GM19238 (cell line): ENCODE results near the gene CHST12.
"Not testable (repeated sequence)": the region's sequence is repeated elsewhere in the genome, so short reads cannot be mapped to it uniquely, and the experiment has no call there.

Experiments used
- DNase-seq: peaks from one replicate; pipeline ENCODE4 v3.0.0; 2011; ENCODE audit warnings: low spot score; ENCODE audit not compliant: insufficient read length

Gene CHST12

DNA sequence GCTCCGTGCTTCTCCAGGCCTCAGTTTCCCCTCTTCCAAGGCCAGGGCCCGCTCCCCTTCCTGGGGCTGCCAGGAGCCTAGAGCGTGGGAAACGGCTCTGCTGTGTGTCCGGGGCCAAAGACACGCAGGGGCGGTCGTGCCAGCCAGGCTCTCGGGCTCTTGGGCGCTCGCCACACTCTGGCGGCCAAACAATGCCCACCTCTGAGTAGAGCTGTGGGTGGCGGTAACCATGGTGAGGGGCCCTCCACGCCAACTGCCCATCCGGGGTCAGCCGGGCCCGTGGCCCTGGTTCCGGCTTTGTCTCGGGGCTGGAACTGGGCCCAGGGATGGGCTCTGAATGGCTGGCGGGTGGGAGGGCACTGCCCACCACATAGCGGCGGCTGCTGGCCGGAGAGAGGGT is 56.8 kb downstream of the CHST12 start:
- DNase-seq = no peak

DNA sequence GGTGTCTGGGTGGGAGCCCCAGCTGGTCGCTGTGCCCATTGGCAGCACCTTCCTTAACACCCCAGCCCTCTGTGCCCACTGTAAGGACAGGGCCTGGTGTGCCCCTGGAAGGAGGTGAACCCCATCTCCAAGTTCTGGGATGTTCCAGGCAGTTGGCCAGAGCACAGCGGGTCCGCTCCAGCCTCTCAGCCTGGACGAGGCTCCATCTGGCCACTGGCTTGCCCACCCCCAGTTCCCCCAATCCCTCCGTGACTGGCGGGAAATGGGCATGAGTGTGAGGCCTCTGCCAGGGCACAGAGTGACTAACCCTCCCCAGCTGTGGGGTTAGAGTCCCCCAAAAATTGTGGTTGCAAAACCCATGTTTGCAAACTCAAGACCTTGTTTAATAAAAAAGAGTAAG is 57.2 kb downstream of the CHST12 start:
- no peak for DNase-seq

DNA sequence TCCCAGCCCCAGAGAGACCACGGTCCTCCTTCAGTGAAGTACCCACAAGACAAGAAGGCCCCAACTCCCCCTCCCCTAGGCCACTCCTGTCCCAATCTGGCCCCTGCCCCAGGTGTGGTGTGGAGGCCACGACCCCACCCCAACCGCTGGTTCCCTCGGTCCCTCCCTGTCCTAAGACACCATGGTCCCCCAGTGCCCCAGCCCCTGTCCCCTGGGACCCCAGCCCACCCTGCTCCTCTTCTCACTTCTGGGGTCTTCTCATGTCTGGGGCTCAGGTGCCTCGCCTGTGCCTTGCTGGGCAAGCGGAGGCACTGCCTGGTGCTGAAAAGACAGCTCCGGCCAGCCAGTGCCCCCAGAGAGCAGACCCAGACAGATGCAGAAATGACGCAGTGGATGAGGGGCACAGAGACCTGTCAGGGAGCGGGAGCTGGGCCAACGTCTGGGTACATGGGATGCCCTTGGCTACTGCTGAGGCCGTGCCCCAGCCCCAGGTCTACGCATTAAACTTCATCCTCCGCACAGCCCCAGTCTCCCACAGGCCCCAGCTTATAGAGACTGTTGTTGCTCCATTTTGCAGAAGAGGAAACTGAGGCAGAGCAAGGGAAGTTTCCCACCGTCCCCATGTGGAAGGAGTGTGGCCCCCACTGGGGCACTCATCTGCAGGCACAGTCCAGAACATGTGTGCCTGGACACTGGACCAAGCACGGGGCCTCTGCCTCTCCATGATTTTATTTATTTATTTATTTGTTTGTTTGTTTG is 58.0 kb downstream of the CHST12 start:
- DNase-seq = no peak

DNA sequence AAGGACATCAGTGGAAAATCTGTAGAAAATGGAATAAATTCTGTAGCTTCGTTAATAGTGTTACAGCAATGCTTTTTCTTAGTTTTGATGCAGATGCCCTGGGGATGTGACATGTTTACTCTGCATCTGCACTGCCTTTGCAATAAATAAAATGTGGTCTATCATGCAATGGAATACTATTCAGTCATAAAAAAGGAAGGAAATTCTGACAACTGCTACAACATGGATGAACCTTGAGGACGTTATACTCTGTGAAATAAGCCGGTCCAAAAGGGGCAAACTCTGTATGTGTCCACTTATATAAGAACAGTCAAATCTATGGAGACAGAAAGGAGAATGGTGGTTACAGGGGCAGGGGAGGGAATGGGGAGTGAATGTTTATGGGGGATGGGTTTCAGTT is 59.3 kb downstream of the CHST12 start:
- DNase-seq = no peak

DNA sequence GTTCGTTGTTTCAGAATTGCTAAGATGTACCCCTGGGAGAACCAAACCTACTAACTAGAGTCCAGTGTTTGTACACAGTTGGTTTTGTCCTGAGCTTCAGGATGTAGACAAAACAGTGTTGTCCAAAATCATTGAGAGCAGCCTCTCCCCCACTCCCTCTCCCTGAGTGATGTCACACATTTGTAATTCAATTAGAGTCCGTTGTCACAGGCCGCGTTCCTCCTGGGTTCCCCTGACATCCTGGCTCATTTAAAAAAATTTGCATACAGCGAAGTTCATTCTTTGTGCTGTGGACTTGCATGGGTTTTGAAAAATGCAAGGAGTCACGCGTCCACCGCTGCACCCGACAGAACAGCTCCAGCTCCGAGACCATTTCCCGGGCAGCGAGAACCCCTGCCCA is 62.5 kb downstream of the CHST12 start:
- no peak for DNase-seq

DNA sequence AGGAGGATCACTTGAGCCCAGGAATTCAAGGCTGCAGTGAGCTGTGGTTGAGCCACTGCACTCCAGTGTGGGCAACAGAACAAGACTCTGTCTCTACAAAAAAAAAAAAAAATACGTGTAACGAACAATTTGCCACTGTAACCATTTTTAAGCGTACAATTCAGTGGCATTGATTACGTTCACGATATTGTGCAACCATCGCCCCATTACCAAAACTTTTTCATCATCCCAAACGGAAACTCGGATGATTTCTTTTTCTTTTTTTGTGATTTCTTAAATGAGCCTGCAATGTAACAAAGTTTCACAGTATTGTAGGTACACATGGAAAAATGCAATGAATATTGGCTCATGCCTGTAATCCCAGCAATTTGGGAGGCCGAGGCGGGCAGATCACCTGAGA is 63.3 kb downstream of the CHST12 start:
- no peak for DNase-seq

DNA sequence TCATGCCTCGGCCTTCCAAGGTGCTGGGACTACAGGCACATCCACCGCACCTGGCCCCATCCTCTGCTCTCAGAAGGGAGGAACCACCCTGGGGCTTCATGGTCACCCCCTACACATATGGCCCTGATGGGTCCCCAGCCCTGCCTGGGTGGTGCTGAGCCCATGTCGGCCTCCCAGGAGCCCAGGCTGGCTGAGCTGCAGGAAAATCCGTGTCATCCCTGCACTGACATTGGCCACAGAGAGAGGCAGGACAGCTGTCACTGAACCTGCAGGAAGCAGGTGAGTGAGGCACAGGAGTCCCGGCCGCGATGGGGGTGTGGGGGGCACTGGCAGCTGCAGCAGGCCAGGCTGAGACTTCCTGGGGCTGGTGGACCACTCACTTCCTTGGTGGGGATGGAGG is 64.8 kb downstream of the CHST12 start:
- DNase-seq = no peak

DNA sequence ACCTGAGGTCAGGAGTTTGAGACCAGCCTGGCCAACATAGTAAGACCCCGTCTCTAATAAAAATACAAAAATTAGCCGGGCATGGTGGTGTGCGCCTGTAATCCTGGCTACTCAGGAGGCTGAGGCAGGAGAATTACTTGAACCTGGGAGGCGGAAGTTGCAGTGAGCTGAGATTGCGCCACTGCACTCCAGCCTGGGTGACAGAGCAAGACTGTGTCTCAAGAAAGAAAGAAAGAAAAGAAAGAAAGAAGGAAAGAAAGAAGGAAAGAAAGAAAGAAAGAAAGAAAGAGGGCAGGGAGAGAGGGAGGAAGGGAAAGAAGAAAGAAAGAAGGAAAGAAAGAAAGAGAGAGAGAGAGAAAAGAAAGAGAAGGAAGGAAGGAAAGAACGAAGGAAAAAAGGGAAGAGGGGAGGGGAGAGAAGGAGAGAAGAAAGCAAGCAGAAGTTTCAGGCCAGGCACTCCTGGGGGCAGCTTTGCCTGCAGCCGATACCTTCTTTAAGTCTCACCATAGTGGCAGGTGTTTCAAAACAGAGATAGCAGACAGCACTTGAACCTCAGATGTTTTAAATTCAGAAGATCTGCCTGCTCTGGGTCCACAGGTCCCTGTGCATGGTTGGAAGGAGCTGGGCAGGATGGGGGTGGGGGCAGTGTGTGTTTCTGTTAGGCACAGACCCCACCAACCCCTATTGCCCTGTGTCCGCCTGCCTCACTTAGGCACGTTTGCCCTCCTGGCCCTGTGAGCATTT is 66.2 kb downstream of the CHST12 start:
- DNase-seq = not testable (repeated sequence)

DNA sequence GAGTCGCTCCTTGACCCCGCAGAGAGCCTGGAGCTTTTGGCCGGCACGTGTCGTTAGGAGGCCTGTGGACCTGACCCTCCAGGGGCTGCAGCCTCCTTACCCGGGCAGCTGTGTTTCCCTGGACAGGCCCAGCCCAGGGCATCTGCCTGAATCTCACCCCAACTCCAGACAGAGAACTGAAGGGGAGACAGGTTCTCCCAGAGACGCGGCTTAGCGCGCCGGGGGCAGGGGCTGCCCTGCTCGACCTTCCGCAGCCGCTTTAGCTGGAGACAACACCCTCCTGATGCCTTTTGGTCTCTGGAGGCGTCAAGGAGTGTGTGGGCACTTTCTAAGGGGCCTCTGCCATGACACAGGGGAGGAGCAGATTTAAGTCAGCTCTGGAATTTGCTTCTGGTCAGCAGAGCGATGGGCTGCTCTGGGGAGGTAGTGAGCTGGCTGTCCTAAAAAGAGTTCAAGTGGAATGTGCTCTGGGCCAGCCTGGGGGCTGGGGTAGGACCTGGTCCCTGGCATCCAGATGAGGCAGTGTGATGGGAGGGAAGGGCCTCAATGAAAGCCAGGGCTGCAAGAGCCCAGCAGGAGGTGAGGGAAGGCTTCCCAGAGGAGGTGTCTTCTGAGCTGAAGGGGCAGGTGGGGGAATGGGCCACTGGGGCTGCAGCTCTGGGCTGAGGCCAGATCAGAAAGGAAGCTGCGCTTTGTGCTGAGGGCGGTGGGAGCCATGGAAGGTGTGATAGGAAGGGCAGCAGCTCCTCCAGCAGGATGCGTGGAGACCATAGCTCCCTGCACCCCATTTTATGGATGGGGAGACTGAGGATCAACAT is 67.0 kb downstream of the CHST12 start:
- DNase-seq = no peak

DNA sequence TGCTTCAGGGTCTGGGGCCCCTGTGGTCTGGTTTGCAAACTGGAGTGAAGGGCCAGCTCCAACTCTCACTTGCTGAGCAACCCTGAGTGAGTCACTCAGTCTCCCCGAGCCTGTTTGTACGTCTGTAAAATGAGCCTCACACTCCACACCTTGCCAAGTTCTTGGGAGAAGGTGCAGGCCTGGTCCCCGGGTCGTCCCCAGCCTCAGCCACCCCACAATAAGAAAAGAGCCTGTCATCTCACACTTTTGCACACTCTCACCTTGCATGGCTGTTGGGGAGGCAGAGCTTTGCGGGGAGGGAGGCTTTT is 67.6 kb downstream of the CHST12 start:
- DNase-seq = no peak

DNA sequence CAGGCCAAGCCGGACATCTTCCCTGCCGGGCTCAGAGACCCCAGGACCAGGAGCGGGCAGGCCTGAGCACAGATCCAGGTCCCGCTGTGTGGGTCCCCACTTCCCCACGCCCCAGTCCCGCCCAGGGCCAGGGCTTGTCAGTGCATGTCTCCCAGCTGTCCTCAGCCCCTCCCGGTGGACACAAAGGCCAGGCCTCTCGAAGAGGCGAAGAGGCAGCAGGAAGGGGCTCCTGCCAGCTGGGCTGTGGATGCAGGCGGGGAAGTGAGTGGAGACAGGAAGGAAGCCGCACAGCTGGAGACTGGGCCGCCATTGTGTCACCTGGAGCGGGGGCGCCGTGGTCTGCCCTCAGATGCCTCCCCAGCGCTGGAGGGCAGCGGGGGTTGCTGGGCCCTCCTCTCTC is 68.0 kb downstream of the CHST12 start:
- no peak for DNase-seq

DNA sequence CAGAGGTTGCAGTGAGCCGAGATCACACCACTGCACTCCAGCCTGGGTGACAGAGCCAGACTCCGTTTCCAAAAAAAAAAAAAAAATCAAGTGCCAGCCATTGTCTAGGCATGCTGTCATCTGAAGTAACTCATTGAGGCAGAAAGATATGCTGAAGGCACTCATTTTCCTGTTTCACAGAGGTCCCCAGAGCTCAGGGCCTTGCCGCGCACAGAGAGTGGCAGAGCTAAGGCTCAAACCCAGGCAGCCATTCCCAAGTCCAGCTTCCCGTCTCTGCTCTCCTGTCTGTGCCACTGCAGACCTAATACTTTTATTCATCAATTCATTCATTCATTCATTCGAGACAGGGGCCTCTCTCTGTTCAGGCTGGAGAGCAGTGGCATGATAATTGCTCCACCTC is 69.3 kb downstream of the CHST12 start:
- DNase-seq = no peak

DNA sequence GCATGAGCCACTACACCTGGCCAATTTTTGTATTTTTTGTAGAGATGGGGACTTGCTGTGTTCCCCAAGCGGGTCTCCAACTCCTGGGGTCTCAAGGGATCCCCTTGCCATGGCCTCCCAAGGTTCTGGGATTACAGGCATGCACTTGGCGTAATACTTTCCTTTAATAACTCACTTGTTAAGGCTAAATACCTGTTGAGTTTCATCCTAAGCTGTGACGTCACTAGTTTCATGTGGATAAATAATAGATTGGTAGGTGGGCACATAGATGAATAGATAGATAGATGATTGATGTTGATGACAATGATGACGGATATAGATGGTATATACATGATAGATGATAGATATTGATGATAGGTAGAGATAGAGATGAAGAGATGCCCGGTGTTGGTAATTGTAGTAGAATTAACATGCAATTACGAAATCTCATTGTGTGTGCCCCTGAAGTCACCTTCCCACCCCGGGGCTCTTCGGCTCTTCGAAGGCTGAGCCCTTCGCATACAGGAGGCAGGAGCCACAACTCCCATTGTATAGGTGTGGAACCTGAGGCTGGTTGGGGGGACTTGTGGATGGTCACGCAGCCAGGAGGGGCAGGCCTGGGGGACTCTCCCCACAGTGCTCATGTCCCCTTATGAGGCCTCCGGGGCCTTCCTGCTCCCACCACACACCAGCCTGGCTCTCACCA is 70.2 kb downstream of the CHST12 start:
- no peak for DNase-seq

DNA sequence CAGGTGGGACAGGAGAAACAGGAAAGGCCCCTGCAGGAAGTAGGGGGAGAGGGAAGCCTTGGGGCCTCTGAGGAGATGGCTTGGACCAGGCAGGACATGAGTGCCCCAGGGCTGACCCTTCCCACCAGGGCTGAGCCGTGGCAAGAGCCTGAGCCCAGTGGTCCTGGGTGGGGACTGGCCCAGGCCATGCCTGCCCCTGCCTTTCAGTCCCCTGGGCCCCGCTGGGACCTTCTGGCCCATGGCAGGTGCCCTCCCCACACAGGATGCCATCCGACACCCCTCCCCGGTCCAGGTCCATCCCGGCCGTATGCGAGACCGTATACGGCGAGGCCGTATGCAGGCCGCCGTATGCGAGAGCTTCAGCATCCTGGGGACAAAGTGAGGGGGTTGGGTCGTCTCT is 70.8 kb downstream of the CHST12 start:
- no peak for DNase-seq

DNA sequence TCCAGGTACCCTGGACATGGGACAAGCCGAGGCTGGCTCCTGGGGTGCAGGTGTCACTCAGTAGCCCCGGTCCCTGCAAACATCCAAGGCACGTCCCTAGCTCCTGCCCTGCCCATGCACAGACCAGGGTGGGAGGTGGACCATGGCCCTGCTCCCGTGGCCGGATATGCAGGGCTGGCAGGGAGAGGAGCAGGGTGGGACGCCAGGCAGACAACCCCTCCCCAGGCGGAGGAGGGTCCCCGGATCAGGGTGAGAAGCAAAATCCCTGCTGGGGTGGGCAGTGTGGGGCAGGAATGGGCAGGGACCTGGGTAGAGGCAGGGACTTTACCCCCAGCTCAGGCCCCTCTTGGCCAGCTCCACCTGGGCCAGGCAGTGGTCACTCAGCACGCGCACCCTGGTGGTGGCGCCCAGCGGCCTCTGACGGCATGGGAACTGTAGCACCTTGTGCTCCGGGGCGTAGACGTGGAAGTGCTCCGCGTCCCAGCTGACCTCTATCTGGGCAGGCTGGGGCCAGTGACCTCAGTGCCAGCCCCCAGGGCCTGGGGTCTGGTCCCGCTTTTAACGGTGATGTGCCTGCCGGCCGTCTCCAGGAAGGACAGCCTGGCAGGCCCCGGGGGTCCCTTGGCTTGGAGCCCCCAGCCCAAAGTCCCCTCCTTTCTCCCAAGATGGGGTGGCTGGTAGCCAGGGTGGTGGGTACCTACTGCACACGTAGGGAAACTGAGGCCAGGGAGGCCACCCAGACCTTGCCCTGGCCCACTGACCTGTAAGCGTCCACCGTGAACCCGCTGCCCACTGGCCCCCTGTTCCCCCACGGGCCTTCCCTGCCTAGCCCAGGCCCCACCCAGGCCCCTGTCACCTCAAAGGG is 71.6 kb downstream of the CHST12 start:
- no peak for DNase-seq

DNA sequence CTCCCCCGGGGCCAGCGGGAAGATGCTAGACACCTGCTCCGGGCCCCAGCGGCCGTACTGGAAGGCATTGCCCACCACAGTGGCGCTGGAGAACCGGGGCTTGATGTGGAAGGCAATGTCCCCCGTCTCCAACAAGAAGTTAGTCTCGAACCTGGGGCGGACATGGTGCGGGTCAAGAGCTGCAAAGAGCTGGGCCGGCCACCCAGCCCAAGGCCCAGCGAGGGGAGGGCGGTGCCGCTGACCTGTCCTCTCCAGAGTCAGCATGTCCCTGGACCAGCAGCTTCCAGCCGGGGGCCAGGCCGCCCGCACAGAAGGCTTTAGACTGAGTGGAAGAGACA is 72.2 kb downstream of the CHST12 start:
- no peak for DNase-seq

DNA sequence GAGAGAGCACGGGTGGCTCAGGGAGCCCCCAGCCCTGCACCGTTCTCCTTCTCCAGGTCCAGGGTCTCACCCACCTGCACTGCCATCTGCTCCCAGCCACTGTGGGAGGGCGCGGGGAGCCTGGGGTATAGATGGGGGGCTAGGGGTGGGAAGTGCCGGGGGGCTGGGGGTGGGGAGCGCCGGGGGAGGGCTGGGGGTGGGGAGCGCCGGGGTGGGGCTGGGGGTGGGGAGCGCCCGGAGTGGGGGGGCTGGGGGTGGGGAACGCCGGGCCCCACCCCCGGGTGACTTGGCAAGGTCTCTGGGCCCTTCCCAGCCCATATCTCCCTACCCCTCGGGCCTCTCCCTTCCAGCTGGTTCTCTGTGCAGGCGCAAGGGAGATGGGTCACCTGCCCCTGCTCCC is 72.9 kb downstream of the CHST12 start, which contains the start of gene GRIFIN:
GRIFIN (minus strand) TSS at position 101 of the 400 bp plus-strand sequence; CDS start at position 86, 15 bp downstream.
- no peak for DNase-seq

DNA sequence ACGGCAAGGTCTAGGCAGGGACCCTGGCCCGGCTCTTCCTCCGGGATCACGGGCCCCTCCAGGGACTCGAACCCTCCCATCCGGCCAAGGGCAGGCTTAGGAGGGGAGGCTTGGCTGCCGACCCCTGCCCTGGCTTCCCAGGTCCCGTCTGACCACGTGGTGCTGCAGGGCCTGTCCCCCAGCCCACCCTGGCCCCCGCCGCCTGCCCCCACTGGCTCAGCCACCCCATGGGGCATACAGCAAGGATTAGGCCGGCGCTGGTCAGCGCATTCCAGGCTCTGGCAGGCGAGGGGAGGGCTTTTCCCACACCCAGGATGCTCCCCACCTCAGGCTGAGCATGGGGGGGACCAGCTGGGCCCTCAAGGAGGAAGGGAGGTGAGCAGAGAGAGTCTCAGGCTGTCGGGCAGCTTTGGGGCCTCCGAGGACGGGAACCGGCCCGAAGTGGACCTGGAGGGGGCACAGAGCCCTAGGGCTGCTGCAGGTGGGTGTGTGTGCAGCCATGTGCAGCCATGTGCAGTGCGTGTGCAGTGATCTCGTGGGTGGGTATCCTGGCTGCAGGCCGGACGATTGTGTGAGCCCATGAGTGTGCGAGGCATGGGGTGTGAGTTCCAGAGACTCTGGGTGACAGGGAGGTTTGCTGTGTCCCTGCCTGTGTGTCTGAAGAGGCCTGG is 73.5 kb downstream of the CHST12 start:
- no peak for DNase-seq

DNA sequence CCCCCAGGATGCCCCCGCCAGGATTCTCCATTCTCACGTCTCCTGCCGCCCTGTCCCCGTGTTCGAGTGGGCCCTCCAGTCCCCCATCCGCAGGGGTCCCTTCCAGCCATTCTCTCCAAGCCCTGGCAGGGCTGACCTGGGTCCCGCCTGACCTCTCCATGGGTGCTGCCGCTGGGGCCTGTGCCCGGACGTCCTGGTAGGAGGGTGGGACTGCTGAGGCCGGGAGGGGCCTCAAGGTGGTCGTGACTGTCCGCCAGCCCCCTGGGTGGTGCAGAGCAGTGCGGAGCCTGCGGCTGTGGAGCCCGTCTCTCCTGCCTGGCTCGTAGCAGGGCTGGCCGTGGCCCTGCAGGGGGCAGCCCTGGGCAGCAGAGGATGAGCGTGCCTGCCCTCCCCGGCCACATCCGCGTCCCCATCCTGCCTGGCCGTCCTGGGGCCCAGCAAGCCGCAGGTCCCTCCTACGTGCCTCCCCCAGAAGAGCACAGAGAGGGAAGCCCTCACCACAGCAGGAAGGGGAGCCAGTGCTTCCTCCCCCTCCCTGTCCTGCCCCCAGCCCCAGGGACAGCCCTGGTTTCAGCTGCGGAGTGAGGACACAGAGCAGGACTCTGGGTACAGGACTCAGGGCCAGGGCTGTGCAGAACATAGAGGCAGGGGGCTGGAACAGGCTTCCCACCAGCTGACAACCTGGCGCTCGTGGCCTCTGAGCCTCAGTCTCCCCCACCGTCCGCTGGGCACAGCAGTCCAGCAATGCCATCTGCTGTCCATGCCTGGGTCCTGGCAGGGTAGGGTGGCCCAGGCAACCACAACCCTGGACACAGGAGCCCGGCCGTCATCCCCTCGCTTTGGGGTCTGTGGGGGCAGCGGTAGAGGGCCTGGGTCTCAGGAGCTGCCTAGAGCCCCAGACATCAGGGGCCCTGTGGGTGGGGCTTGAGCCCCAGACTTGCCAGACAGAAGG is 74.3 kb downstream of the CHST12 start:
- DNase-seq = peak; percentile 71
